IMR-90 (cell line): ENCODE data around the gene ADAMTS12.

Experiments used
- BHLHE40 ChIP-seq: fragments of 150-350 bp; IDR thresholded peaks from 2 replicates; pipeline ENCODE4 v1.6.1; 2016; ENCODE audit warnings: mild to moderate bottlenecking, low read depth, low read length
- CHD1 ChIP-seq: IDR thresholded peaks from 2 replicates; pipeline ENCODE4 v1.6.1; 2012; ENCODE audit warnings: low read depth, low read length, improper control_type of control experiment
- CTCF ChIP-seq: conservative IDR thresholded peaks from 2 replicates; pipeline ENCODE4 v1.5.1; 2012; ENCODE audit warnings: mild to moderate bottlenecking, low read depth, low read length, improper control_type of control experiment
- ELK1 ChIP-seq: fragments of 150-350 bp; IDR thresholded peaks from 2 replicates; pipeline ENCODE4 v1.6.1; 2016; ENCODE audit warnings: low read depth, mild to moderate bottlenecking, low read length, moderate library complexity, borderline replicate concordance
- FOS ChIP-seq: fragments of 150-350 bp; IDR thresholded peaks from 2 replicates; pipeline ENCODE4 v1.6.1; 2016; ENCODE audit warnings: low read depth, low read length
- MAFK ChIP-seq: IDR thresholded peaks from 2 replicates; pipeline ENCODE4 v1.6.1; 2012; ENCODE audit warnings: low read depth, low read length, improper control_type of control experiment
- MAZ ChIP-seq: IDR thresholded peaks from 2 replicates; pipeline ENCODE4 v1.6.1; 2012; ENCODE audit warnings: low read depth, mild to moderate bottlenecking, low read length, improper control_type of control experiment, moderate library complexity, borderline replicate concordance
- POLR2A ChIP-seq: IDR thresholded peaks from 2 replicates; pipeline ENCODE4 v1.6.1; 2012; ENCODE audit warnings: mild to moderate bottlenecking, low read depth, low read length
- RAD21 ChIP-seq: IDR thresholded peaks from 2 replicates; pipeline ENCODE4 v1.6.1; 2012; ENCODE audit warnings: low read length, improper control_type of control experiment
- RCOR1 ChIP-seq: IDR thresholded peaks from 2 replicates; pipeline ENCODE4 v1.6.1; 2012; ENCODE audit warnings: mild to moderate bottlenecking, low read length, improper control_type of control experiment; ENCODE audit not compliant: insufficient replicate concordance
- RFX5 ChIP-seq: IDR thresholded peaks from 2 replicates; pipeline ENCODE4 v1.8.0; 2012; ENCODE audit warnings: low read depth, mild to moderate bottlenecking, low read length, moderate library complexity
- SMC3 ChIP-seq: fragments of 150-350 bp; IDR thresholded peaks from 2 replicates; pipeline ENCODE4 v1.6.1; 2016; ENCODE audit warnings: low read depth, mild to moderate bottlenecking, antibody characterized with exemption, low read length, moderate library complexity

DNA sequence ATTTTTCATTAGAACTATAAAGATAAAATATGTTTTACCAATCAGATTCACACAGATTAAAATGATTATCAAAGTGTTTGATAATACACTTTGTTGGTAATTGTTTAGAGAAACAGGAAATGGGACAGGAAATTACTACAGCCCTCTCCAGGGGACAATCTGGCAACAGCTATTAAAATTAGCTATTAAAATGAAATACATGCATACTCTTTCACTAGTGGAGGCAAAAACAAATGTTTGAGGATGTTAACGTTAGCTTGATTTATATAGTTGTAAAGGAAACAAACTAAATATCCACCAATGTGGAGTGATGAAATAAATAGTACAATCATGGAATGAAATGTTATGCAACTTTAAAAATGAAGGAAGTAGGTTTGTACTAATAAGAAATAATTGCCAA, 397.3 kb downstream of the ADAMTS12 start:
- no peak for TF ChIP-seq BHLHE40
- no peak for TF ChIP-seq CTCF
- TF ChIP-seq POLR2A: no peak
- TF ChIP-seq CHD1: no peak
- TF ChIP-seq SMC3: no peak
- TF ChIP-seq MAFK: no peak
- TF ChIP-seq RCOR1: no peak
- TF ChIP-seq MAZ: no peak
- no peak for TF ChIP-seq ELK1
- no peak for TF ChIP-seq RFX5
- no peak for TF ChIP-seq FOS
- TF ChIP-seq RAD21: no peak
